ENCODE data around the gene VCX3B. TPM values are rescaled to one million over a fixed set of nuclear protein-coding genes. Genes with fewer than 3 reads are reported as not detected.
"Not testable (repeated sequence)": the region's sequence is repeated elsewhere in the genome, so short reads cannot be mapped to it uniquely, and the experiment has no call there.

VCX3B gene
- total and polyA plus RNA-seq, 2 experiments from 2014 or later = 0.48 TPM; not detected in 1

DNA sequence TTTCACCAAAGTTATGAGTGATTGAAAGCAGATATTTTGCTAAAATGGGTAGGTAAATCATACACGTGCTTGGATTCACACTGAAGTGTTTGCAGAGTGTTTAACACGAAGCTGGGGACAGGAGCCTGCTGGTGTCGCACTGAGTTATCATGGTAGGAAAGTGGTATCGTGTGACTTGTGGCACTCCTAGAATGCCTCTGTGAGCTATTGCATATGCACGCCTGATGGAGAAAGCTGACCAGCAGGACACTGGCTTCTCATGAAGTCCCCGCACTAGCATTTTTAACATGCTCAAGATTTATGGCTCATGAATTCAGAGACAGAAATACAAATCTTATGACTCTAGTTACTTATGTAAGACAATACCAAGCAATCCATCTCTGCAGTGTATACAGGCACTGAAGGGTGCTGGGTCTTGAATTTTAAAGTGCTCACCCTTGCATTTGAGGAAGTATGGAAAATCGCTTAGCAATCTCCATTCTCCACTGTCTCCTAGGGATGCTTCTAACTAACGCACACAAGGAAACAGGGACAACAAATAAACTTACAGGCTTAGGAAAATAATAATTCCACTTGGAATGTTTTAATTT, 19.8 kb downstream of the VCX3B start (continued):
- TF ChIP-seq EZH2 (IDR thresholded peaks at IDR 0.05; ENCODE audit: low read depth, unreplicated experiment) = no peak
- TF ChIP-seq NANOG (IDR thresholded peaks at IDR 0.05; ENCODE audit: borderline replicate concordance) = no peak
- no peak for TF ChIP-seq JUNB (IDR thresholded peaks at IDR 0.05; ENCODE audit: unreplicated experiment)
- TF ChIP-seq EZH2phosphoT487 (IDR thresholded peaks at IDR 0.05; ENCODE audit: unreplicated experiment) = no peak
- no peak for TF ChIP-seq POLR2AphosphoS5 (IDR thresholded peaks at IDR 0.05; ENCODE audit: low read depth)
- TF ChIP-seq STAT1 (IDR thresholded peaks at IDR 0.05; ENCODE audit: unreplicated experiment) = no peak
- TF ChIP-seq, protein P1, sequence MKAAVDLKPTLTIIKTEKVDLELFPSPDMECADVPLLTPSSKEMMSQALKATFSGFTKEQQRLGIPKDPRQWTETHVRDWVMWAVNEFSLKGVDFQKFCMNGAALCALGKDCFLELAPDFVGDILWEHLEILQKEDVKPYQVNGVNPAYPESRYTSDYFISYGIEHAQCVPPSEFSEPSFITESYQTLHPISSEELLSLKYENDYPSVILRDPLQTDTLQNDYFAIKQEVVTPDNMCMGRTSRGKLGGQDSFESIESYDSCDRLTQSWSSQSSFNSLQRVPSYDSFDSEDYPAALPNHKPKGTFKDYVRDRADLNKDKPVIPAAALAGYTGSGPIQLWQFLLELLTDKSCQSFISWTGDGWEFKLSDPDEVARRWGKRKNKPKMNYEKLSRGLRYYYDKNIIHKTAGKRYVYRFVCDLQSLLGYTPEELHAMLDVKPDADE (IDR thresholded peaks at IDR 0.05) = no peak
- TF ChIP-seq, protein P2, sequence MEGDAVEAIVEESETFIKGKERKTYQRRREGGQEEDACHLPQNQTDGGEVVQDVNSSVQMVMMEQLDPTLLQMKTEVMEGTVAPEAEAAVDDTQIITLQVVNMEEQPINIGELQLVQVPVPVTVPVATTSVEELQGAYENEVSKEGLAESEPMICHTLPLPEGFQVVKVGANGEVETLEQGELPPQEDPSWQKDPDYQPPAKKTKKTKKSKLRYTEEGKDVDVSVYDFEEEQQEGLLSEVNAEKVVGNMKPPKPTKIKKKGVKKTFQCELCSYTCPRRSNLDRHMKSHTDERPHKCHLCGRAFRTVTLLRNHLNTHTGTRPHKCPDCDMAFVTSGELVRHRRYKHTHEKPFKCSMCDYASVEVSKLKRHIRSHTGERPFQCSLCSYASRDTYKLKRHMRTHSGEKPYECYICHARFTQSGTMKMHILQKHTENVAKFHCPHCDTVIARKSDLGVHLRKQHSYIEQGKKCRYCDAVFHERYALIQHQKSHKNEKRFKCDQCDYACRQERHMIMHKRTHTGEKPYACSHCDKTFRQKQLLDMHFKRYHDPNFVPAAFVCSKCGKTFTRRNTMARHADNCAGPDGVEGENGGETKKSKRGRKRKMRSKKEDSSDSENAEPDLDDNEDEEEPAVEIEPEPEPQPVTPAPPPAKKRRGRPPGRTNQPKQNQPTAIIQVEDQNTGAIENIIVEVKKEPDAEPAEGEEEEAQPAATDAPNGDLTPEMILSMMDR (conservative IDR thresholded peaks at IDR 0.05; ENCODE audit: low read depth in 2 of 2) = no peak
- no peak for TF ChIP-seq ZNF331 (CRISPR knock-in tag; IDR thresholded peaks at IDR 0.05; ENCODE audit: low read depth)

DNA sequence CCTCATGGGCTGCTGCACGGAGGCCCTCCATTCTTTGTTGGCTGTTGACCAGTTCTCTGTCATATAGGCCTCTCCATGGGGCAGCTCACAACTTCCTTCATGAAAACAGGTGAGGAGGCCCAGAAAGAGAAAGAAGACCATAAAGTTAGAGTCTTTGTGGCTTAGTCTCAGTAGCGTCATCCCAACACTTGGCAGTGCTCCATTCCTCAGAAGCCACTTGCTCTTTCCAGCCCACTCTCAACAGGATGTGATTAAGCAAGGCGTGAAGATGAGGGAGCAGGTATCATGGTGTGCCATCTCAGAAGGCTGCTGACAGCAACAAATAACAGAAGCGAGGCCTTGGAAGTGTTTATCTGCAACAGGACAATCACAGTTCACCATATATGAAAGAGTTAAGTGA, 30.4 kb downstream of the VCX3B start:
- not testable (repeated sequence) for H3K27ac ChIP-seq (ENCODE audit: low read depth); H3K4me2 ChIP-seq; H2AFZ ChIP-seq; H3F3A ChIP-seq (replicated peaks; ENCODE audit: low read depth); DNase-seq (ENCODE audit: low spot score); H3K27me3 Mint-ChIP-seq (ENCODE audit: insufficient read depth, low read depth, poor library complexity); H3K27ac Mint-ChIP-seq; H3K4me1 Mint-ChIP-seq; H3K79me2 ChIP-seq (replicated peaks; ENCODE audit: insufficient read depth); H3K4me3 ChIP-seq; H4K20me1 ChIP-seq (replicated peaks; ENCODE audit: insufficient read depth); H3K36me3 ChIP-seq (ENCODE audit: insufficient read depth); H3K4me1 ChIP-seq (ENCODE audit: insufficient read depth); H3K36me3 Mint-ChIP-seq (ENCODE audit: low read depth); ATAC-seq; H3K27me3 ChIP-seq (ENCODE audit: insufficient read depth); H3K9me3 Mint-ChIP-seq; H3K9me2 ChIP-seq (ENCODE audit: insufficient read depth); H3K4me3 Mint-ChIP-seq

DNA sequence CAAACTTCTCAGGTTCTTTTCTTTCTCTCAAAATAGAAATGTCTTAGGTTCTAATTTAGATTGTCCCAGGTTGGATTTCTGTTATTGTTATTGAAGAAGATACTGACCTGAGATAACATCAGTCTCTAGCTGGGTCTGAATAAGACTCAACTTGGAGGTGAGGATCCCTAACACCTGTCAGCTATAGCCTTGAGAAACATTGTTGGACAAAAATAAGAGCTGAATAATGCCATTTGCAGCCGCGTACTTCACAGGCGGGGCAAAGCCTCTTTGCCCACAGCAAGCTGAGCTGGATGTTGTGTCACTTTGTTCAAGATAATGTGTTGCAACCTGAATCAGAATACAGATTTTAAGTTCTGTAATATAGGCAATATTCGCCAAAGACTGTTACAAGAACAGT, 35.6 kb downstream of the VCX3B start:
- no peaks in the 10 kb centered on the region for H3K9me2 ChIP-seq (ENCODE audit: insufficient read depth)
- no peak overlapping the region for H3K27ac Mint-ChIP-seq
- H3K4me3 Mint-ChIP-seq = no peak overlapping the region
- no peaks in the 10 kb centered on the region for H3K4me1 ChIP-seq (ENCODE audit: insufficient read depth)
- H3K27ac ChIP-seq (ENCODE audit: low read depth) = no peak overlapping the region
- no peak overlapping the region for H3K4me3 ChIP-seq
- TF ChIP-seq NANOG (IDR thresholded peaks at IDR 0.05; ENCODE audit: borderline replicate concordance) = no peak
- no peaks in the 10 kb centered on the region for H3K4me1 Mint-ChIP-seq
- DNase-seq (ENCODE audit: low spot score) = no peak
- H3K27me3 ChIP-seq (ENCODE audit: insufficient read depth) = no peaks in the 10 kb centered on the region
- no peaks in the 10 kb centered on the region for H4K20me1 ChIP-seq (replicated peaks; ENCODE audit: insufficient read depth)
- no peaks in the 10 kb centered on the region for H3K36me3 Mint-ChIP-seq (ENCODE audit: low read depth)
- H3K27me3 Mint-ChIP-seq (ENCODE audit: insufficient read depth, low read depth, poor library complexity) = no peaks in the 10 kb centered on the region
- H3K36me3 ChIP-seq (ENCODE audit: insufficient read depth) = no peaks in the 10 kb centered on the region
- no peaks in the 10 kb centered on the region; the same call in 2 of the 3 replicates for H3K9me3 Mint-ChIP-seq
- no peaks in the 10 kb centered on the region for H3K79me2 ChIP-seq (replicated peaks; ENCODE audit: insufficient read depth)
- no peak overlapping the region for H2AFZ ChIP-seq
- no peak overlapping the region for H3K4me2 ChIP-seq
- ATAC-seq = no peak
- H3F3A ChIP-seq (replicated peaks; ENCODE audit: low read depth) = no peaks in the 10 kb centered on the region

DNA sequence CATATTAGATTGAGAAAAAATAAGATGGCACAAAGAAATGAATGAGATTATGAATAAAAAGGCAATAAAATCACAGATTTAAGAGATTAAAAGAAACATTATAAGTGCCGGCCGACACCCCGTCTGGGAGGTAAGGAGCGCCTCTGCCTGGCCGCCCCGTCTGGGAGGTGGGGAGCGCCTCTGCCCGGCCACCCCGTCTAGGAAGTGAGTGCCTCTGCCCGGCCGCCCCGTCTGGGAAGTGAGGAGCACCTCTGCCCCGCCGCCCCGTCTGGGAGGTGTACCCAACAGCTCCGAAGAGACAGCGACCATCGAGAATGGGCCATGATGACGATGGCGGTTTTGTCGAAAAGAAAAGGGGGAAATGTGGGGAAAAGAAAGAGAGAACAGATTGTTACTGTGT, 37.5 kb downstream of the VCX3B start:
- ATAC-seq; H3K27me3 ChIP-seq (ENCODE audit: insufficient read depth); H3K9me3 Mint-ChIP-seq; H3K4me2 ChIP-seq; H3K4me3 ChIP-seq; H3K79me2 ChIP-seq (replicated peaks; ENCODE audit: insufficient read depth); H3K27ac ChIP-seq (ENCODE audit: low read depth); H3K4me1 ChIP-seq (ENCODE audit: insufficient read depth); H3K4me1 Mint-ChIP-seq; H3K27me3 Mint-ChIP-seq (ENCODE audit: insufficient read depth, low read depth, poor library complexity); H3K4me3 Mint-ChIP-seq; H4K20me1 ChIP-seq (replicated peaks; ENCODE audit: insufficient read depth); H3K9me2 ChIP-seq (ENCODE audit: insufficient read depth); H3F3A ChIP-seq (replicated peaks; ENCODE audit: low read depth); H3K36me3 Mint-ChIP-seq (ENCODE audit: low read depth); H3K27ac Mint-ChIP-seq; H3K36me3 ChIP-seq (ENCODE audit: insufficient read depth); H2AFZ ChIP-seq; DNase-seq (ENCODE audit: low spot score): not testable (repeated sequence)

All from GM23338 (cell line).